Brain pericyte (primary cell): ENCODE results near the gene ZFHX3.

Experiments
- DNase-seq: peaks from one replicate; pipeline ENCODE4 v3.0.0-alpha.2; 2012; ENCODE audit warnings: low read depth, low spot score

The ZFHX3 gene

GRCh38 chr16:72934636-72935403, 113.1 kb downstream of the ZFHX3 start:
- DNase-seq: no peak

GRCh38 chr16:72932677-72933335, 115.1 kb downstream of the ZFHX3 start:
- no peak for DNase-seq

GRCh38 chr16:72932050-72932449, 115.9 kb downstream of the ZFHX3 start:
- no peak for DNase-seq

- DNase-seq: no peak
Measured at GRCh38 chr16:72930396-72930795, 117.5 kb downstream of the ZFHX3 start.

GRCh38 chr16:72928090-72928981, 119.6 kb downstream of the ZFHX3 start:
- DNase-seq: no peak

GRCh38 chr16:72927199-72928089, 120.5 kb downstream of the ZFHX3 start:
- no peak for DNase-seq

GRCh38 chr16:72926177-72927070, 121.5 kb downstream of the ZFHX3 start:
- no peak for DNase-seq

GRCh38 chr16:72925631-72925979, 122.3 kb downstream of the ZFHX3 start:
- no peak for DNase-seq

- no peak for DNase-seq
Measured at GRCh38 chr16:72924927-72925630, 122.8 kb downstream of the ZFHX3 start.

- no peak for DNase-seq
Measured at GRCh38 chr16:72924537-72924926, 123.4 kb downstream of the ZFHX3 start.

- no peak for DNase-seq
Measured at GRCh38 chr16:72923757-72924156, 124.2 kb downstream of the ZFHX3 start.

- no peak for DNase-seq
Measured at GRCh38 chr16:72922714-72923113, 125.2 kb downstream of the ZFHX3 start.

- peak; percentile 69 for DNase-seq
Measured at GRCh38 chr16:72921620-72922019, 126.3 kb downstream of the ZFHX3 start.

- peak; percentile 30 for DNase-seq
Measured at GRCh38 chr16:72921106-72921505, 126.8 kb downstream of the ZFHX3 start.

GRCh38 chr16:72917051-72917450, 130.9 kb downstream of the ZFHX3 start:
- no peak for DNase-seq

- no peak for DNase-seq
Measured at GRCh38 chr16:72915331-72915730, 132.6 kb downstream of the ZFHX3 start.

- DNase-seq: no peak
Measured at GRCh38 chr16:72913551-72913950, 134.4 kb downstream of the ZFHX3 start.

- no peak for DNase-seq
Measured at GRCh38 chr16:72911971-72912370, 136.0 kb downstream of the ZFHX3 start.

GRCh38 chr16:72910875-72911274, 137.1 kb downstream of the ZFHX3 start:
- no peak for DNase-seq

GRCh38 chr16:72910381-72910780, 137.5 kb downstream of the ZFHX3 start:
- no peak for DNase-seq
